HCT116 (cell line): ENCODE results near the gene ISOC1. TPM values are rescaled to one million over a fixed set of nuclear protein-coding genes. Genes with fewer than 3 reads are reported as not detected.
A peak's percentile ranks its signal among the peaks of the same experiment; 100 is the strongest.

ENCODE experiments used
- ATAC-seq: fragments of 200-7000 bp; cut with Tn5 transposase; 2 replicates; pipeline ENCODE4 v1.9.1; 2020; ENCODE audit warnings: mild to moderate bottlenecking, moderate library complexity
- BruUV-seq: library from RNA; stranded (reverse); fragments of 400-500 nt; replicated peaks from 2 replicates; lab custom pipeline; 2021; lab: Mats Ljungman, UMichigan
- CTCF ChIA-PET: fragments of 300-600 bp; sonication (Branson Sonifier 250); formaldehyde crosslinking; loops from one replicate; lab custom pipeline; 2021; ENCODE audit warnings: antibody characterized with exemption; lab: Charles Lee
- POLR2A ChIA-PET: fragments of 300-600, 350-600 bp; sonication (Branson Sonifier 250); formaldehyde crosslinking; loops from one replicate; lab custom pipeline; 2021; ENCODE audit warnings: antibody characterized with exemption; lab: Charles Lee
- RAD21 ChIA-PET, 2 experiments: fragments of 300-600 bp; sonication (Branson Sonifier 250); formaldehyde crosslinking; loops; one replicate each; lab custom pipeline; 2023; ENCODE audit warnings: low total read pairs in 2 of 2; ENCODE audit not compliant: uncharacterized antibody in 2 of 2, unreplicated experiment in 2 of 2, low non-redundant PET in 1 of 2; lab: Charles Lee
- DNase-seq: peaks from one replicate; pipeline ENCODE4 v3.0.0-alpha.2; 2010; ENCODE audit warnings: low read depth, low spot score
- H2AFZ ChIP-seq: fragments of 200-600 bp; shearing (Covaris generic), sonication (generic); 2 replicates; pipeline ENCODE4 v1.6.1; 2017; ENCODE audit warnings: low read depth, mixed run types, mixed read lengths, antibody characterized with exemption, low read length; ENCODE audit not compliant: poor library complexity, severe bottlenecking
- H3K27ac ChIP-seq: 2 replicates; pipeline ENCODE4 v1.5.1; 2012; ENCODE audit warnings: low read depth, low read length
- H3K27me3 ChIP-seq: fragments of 200-600 bp; sonication (generic); 2 replicates; pipeline ENCODE4 v1.6.1; 2016; ENCODE audit warnings: mixed run types, low read length, mixed read lengths; ENCODE audit not compliant: insufficient read depth
- H3K36me3 ChIP-seq, 2 experiments: fragments of 200-500 bp in 1 of 2; fragments of 200-600 bp in 1 of 2; sonication (Bioruptor generic) in 1 of 2; sonication (generic) in 1 of 2; 2 replicates each; pipeline versions ENCODE4 v1.5.1 to v1.6.1; 2014 to 2016; ENCODE audit warnings: low read length in 2 of 2, inconsistent platforms in 1 of 2, mixed read lengths in 1 of 2, mixed run types in 1 of 2; ENCODE audit not compliant: insufficient read depth in 2 of 2, control insufficient read depth in 1 of 2
- H3K4me1 ChIP-seq, 2 experiments: fragments of 200-600 bp in 1 of 2; sonication (generic) in 1 of 2; 2 replicates each; pipeline versions ENCODE4 v1.5.1 to v1.6.1; 2012 to 2017; ENCODE audit warnings: low read length in 2 of 2, inconsistent platforms in 1 of 2, mild to moderate bottlenecking in 1 of 2, mixed read lengths in 1 of 2, mixed run types in 1 of 2, moderate library complexity in 1 of 2; ENCODE audit not compliant: insufficient read depth in 2 of 2, control insufficient read depth in 1 of 2
- H3K4me2 ChIP-seq: fragments of 200-600 bp; sonication (generic); 2 replicates; pipeline ENCODE4 v1.6.1; 2017; ENCODE audit warnings: mixed run types, low read length, mixed read lengths
- H3K4me3 ChIP-seq, 2 experiments: fragments of 200-600 bp in 1 of 2; sonication (generic) in 1 of 2; replicated peaks in 1 of 2; 2 replicates each; pipeline ENCODE4 v1.5.1; 2011 to 2016; ENCODE audit warnings: low read length in 2 of 2, control low read depth in 1 of 2, low read depth in 1 of 2, mild to moderate bottlenecking in 1 of 2, mixed read lengths in 1 of 2, mixed run types in 1 of 2
- H3K79me2 ChIP-seq: fragments of 200-600 bp; sonication (generic); 2 replicates; pipeline ENCODE4 v1.6.1; 2017; ENCODE audit warnings: mild to moderate bottlenecking, mixed run types, low read length, moderate library complexity, mixed read lengths; ENCODE audit not compliant: insufficient read depth
- H3K9ac ChIP-seq: fragments of 200-600 bp; sonication (generic); 2 replicates; pipeline ENCODE4 v1.6.1; 2016; ENCODE audit warnings: low read length, mixed read lengths
- H3K9me2 ChIP-seq: fragments of 200-600 bp; sonication (generic), shearing (Covaris generic); 2 replicates; pipeline ENCODE4 v1.6.1; 2017; ENCODE audit warnings: mixed run types, mild to moderate bottlenecking, moderate library complexity; ENCODE audit not compliant: insufficient read depth
- H3K9me3 ChIP-seq, 2 experiments: fragments of 200-500 bp in 1 of 2; fragments of 200-600 bp in 1 of 2; sonication (Bioruptor generic) in 1 of 2; sonication (generic) in 1 of 2; 2 replicates each; pipeline ENCODE4 v1.6.1; 2014 to 2017; ENCODE audit warnings: low read length in 2 of 2, mixed read lengths in 2 of 2, inconsistent platforms in 1 of 2, low read depth in 1 of 2, mild to moderate bottlenecking in 1 of 2, mixed run types in 1 of 2, moderate library complexity in 1 of 2; ENCODE audit not compliant: control insufficient read depth in 1 of 2, insufficient read depth in 1 of 2
- H4K20me1 ChIP-seq: fragments of 200-600 bp; sonication (generic), shearing (Covaris generic); 2 replicates; pipeline ENCODE4 v1.6.1; 2017; ENCODE audit warnings: mixed run types, mild to moderate bottlenecking, moderate library complexity; ENCODE audit not compliant: insufficient read depth
- ATF3 ChIP-seq: IDR thresholded peaks from 2 replicates; pipeline ENCODE4 v1.6.1; 2012
- CBX3 ChIP-seq: IDR thresholded peaks from 2 replicates; pipeline ENCODE4 v1.6.1; 2012; ENCODE audit warnings: low read depth
- CTCF ChIP-seq, 3 experiments: fragments of 200-600 bp in 1 of 3; sonication (generic) in 1 of 3; IDR thresholded peaks in 2 of 3; conservative IDR thresholded peaks in 1 of 3; 2 replicates each; pipeline ENCODE4 v1.5.1; 2012 to 2017; ENCODE audit warnings: low read depth in 2 of 3, low read length in 2 of 3, antibody characterized with exemption in 1 of 3, borderline replicate concordance in 1 of 3, control low read depth in 1 of 3, mild to moderate bottlenecking in 1 of 3, mixed read lengths in 1 of 3, mixed run types in 1 of 3, moderate library complexity in 1 of 3; ENCODE audit not compliant: insufficient read depth in 1 of 3
- EGR1 ChIP-seq: IDR thresholded peaks from 2 replicates; pipeline ENCODE4 v1.6.1; 2012; ENCODE audit warnings: low read depth
- EZH2 ChIP-seq: fragments of 200-600 bp; sonication (generic); IDR thresholded peaks from 2 replicates; pipeline ENCODE4 v1.6.1; 2017; ENCODE audit warnings: antibody characterized with exemption, mixed run types
- EZH2phosphoT487 ChIP-seq: fragments of 200-600 bp; IDR thresholded peaks from 2 replicates; pipeline ENCODE4 v1.6.1; 2018; ENCODE audit warnings: antibody characterized with exemption, borderline replicate concordance
- FOSL1 ChIP-seq: IDR thresholded peaks from 2 replicates; pipeline ENCODE4 v1.6.1; 2012; ENCODE audit warnings: low read depth
- JUND ChIP-seq: IDR thresholded peaks from 2 replicates; pipeline ENCODE4 v1.6.1; 2012
- POLR2AphosphoS5 ChIP-seq: IDR thresholded peaks from 2 replicates; pipeline ENCODE4 v1.6.1; 2011; ENCODE audit warnings: mild to moderate bottlenecking, low read depth, low read length, moderate library complexity
- REST ChIP-seq: IDR thresholded peaks from 2 replicates; pipeline ENCODE4 v1.6.1; 2012; ENCODE audit warnings: low read depth
- TCF7L2 ChIP-seq: IDR thresholded peaks from 2 replicates; pipeline ENCODE4 v1.7.0; 2011; ENCODE audit warnings: borderline replicate concordance, inconsistent platforms; ENCODE audit not compliant: insufficient read depth, insufficient read length; ENCODE audit errors: extremely low read depth
- ZFX ChIP-seq: fragments of 450-650 bp; IDR thresholded peaks from 2 replicates; pipeline ENCODE4 v1.6.1; 2017
- intact Hi-C: fragments of 100-400 bp; cut with micrococcal nuclease; formaldehyde crosslinking; loops from 2 replicates; pipeline ENCODE4 v1.10.0; 2022
- total RNA-seq: library from RNA; stranded (reverse); gene quantifications from one replicate; pipeline ENCODE4 v1.2.1, GENCODE V29; 2021; ENCODE audit not compliant: unreplicated experiment

Gene ISOC1
- total RNA-seq, 1 experiment from 2014 or later = 42.9 TPM

- H3K36me3 ChIP-seq = no peaks in the 10 kb centered on the region
- H3K4me2 ChIP-seq = no peak overlapping the region
- intact Hi-C loops = loop anchor here (1.0 kb wide), 1 partner anchor 221 kb away; no protein-coding TSS in a partner anchor
- DNase-seq (no peak), ATAC-seq (no peak)
- no peaks in the 10 kb centered on the region for H3K4me1 ChIP-seq
- no TSS peak for BruUV-seq
- H3K79me2 ChIP-seq = no peaks in the 10 kb centered on the region
- no peak overlapping the region for H3K4me3 ChIP-seq
- no peaks in the 10 kb centered on the region for H3K27me3 ChIP-seq
- H3K9me3 ChIP-seq = no peaks in the 10 kb centered on the region
- H3K27ac ChIP-seq = no peak overlapping the region
- no peak overlapping the region for H2AFZ ChIP-seq
- ChIA-PET RAD21 (no interaction called here), CTCF (interaction anchor here (0.8 to 1.5 kb wide), 4 partner anchors 10 to 220 kb away, joined by 3 to 6 read pairs (median 4); no protein-coding TSS in a partner anchor), POLR2A (no interaction called here)
- no peaks in the 10 kb centered on the region for H4K20me1 ChIP-seq
- TF ChIP-seq EZH2 (no peak), CTCF (IDR thresholded peaks at IDR 0.05 in 2 of 3, conservative IDR thresholded peaks at IDR 0.05 in 1 of 3; ENCODE audit: borderline replicate concordance in 1 of 3, insufficient read depth in 1 of 3, low read depth in 2 of 3, low read length in 2 of 3) (0 out of 6 replicates have a peak, but pooled peaks of 1 of the 3 experiments have one; percentile 1)
- H3K9ac ChIP-seq = no peak overlapping the region
- no peaks in the 10 kb centered on the region for H3K9me2 ChIP-seq
These were observed 31.3 kb downstream of the ISOC1 start for GRCh38 chr5:129125819-129126218.

- Histone ChIP-seq H3K9ac (no peak overlapping the region), H3K4me1 (no peaks in the 10 kb centered on the region), H3K4me3 (no peak overlapping the region), H3K4me2 (no peak overlapping the region), H4K20me1 (no peaks in the 10 kb centered on the region), H3K27me3 (no peaks in the 10 kb centered on the region), H3K9me3 (no peaks in the 10 kb centered on the region), H3K36me3 (no peaks in the 10 kb centered on the region), H2AFZ (no peak overlapping the region), H3K27ac (no peak overlapping the region), H3K79me2 (no peaks in the 10 kb centered on the region), H3K9me2 (no peaks in the 10 kb centered on the region)
- POLR2A ChIA-PET = no interaction called here
- intact Hi-C loops = no loop called here
- CTCF ChIA-PET = no interaction called here
- DNase-seq (no peak), ATAC-seq (no peak)
- BruUV-seq = no TSS peak
- RAD21 ChIA-PET = no interaction called here
- no peak for TF ChIP-seq CTCF (IDR thresholded peaks at IDR 0.05 in 2 of 3, conservative IDR thresholded peaks at IDR 0.05 in 1 of 3; ENCODE audit: borderline replicate concordance in 1 of 3, insufficient read depth in 1 of 3, low read depth in 2 of 3, low read length in 2 of 3)
- no peak for TF ChIP-seq ATF3
- TF ChIP-seq FOSL1 = no peak
- no peak for TF ChIP-seq REST
- TF ChIP-seq JUND = no peak
- no peak for TF ChIP-seq ZFX
- no peak for TF ChIP-seq EGR1
- no peak for TF ChIP-seq POLR2AphosphoS5
- TF ChIP-seq CBX3 = no peak
- no peak for TF ChIP-seq TCF7L2
- no peak for TF ChIP-seq EZH2phosphoT487
These were observed 39.0 kb downstream of the ISOC1 start for GRCh38 chr5:129133553-129133952.
